ENCODE results near the gene DEFB121. TPM values are rescaled to one million over a fixed set of nuclear protein-coding genes. Genes with fewer than 3 reads are reported as not detected.
"Not testable (repeated sequence)": the region's sequence is repeated elsewhere in the genome, so short reads cannot be mapped to it uniquely, and the experiment has no call there.

The DEFB121 gene
- total RNA-seq, 3 donors from 2014 or later: not detected

DNA sequence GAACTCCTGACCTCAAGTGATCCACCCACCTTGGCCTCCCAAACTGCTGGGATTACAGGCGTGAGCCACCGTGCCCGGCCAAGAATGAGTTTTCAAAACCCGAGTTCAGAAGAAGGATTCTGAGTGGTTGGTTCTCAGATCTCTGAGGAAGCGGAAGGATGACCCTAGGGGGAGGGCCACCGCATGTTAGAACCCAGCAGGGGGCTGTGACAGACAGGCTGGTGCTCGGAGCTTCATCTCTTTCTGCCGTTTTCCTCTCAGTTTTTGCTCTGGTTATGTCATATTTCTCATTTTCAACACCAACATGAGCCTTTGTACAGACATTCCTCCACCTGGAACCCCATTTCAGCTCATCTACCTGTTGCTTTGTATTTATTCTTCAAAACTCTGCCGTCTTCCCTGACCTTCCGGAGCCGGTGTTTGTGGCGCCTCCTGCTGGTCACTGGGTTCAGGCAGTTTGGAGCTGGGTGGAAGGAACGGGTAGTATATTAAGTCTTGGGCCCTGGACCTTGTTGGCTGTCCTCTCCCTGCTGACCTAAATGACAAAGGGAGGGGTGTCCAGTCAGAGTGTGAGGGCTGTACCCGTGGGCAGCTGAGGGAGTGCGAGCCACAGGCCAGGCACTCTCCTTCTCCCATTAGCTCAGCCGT, 34.1 kb upstream of the DEFB121 start, which contains the start of gene DEFB123:
DEFB123 (plus strand) TSS at position 621 of the 648 bp plus-strand sequence. CDS start 67 bp downstream, outside the sequence.
- no peak for DNase-seq
- ATAC-seq: no peak
- H3K36me3 ChIP-seq (ENCODE audit: low read depth): no peaks in the 10 kb centered on the region
- TF ChIP-seq, protein P1, sequence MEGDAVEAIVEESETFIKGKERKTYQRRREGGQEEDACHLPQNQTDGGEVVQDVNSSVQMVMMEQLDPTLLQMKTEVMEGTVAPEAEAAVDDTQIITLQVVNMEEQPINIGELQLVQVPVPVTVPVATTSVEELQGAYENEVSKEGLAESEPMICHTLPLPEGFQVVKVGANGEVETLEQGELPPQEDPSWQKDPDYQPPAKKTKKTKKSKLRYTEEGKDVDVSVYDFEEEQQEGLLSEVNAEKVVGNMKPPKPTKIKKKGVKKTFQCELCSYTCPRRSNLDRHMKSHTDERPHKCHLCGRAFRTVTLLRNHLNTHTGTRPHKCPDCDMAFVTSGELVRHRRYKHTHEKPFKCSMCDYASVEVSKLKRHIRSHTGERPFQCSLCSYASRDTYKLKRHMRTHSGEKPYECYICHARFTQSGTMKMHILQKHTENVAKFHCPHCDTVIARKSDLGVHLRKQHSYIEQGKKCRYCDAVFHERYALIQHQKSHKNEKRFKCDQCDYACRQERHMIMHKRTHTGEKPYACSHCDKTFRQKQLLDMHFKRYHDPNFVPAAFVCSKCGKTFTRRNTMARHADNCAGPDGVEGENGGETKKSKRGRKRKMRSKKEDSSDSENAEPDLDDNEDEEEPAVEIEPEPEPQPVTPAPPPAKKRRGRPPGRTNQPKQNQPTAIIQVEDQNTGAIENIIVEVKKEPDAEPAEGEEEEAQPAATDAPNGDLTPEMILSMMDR (IDR thresholded peaks at IDR 0.05): no peak
- intact Hi-C loops (cut with DNase I, micrococcal nuclease): no loop called here
- H3K9me3 ChIP-seq: no peaks in the 10 kb centered on the region
- H3K4me1 ChIP-seq (ENCODE audit: low read depth): no peaks in the 10 kb centered on the region
- no peak within 1 kb of the TSS for H3K4me3 ChIP-seq

DNA sequence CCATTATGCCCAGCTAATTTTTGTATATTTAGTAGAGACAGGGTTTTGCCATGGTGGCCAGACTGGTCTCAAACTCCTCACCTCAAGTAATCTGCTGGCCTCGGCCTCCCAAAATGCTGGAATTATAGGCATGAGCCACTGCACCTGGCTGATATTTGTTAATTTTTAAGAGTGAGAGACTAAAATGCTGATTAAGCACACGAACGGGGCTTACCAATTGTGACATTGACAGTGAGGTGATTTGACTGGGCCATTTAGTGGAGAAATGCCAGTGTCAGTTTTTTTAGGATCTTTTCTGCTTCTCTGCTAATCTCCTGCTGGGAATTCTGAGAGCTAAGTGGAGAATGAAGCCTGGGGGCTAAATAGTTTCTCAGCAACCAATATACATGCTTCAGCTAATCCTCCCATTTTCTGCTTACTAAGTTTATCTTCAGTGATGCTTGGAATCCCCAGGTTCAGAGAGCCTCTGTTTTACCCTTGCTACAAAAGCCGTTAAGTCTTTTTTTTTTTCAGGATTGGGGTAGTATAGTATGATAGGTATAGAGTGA, 24.6 kb upstream of the DEFB121 start:
- intact Hi-C loops (cut with DNase I, micrococcal nuclease): no loop called here
- no peaks in the 10 kb centered on the region for H3K36me3 ChIP-seq (ENCODE audit: low read depth)
- no peak overlapping the region for H3K4me3 ChIP-seq
- no peaks in the 10 kb centered on the region for H3K4me1 ChIP-seq (ENCODE audit: low read depth)
- TF ChIP-seq, protein P1 (IDR thresholded peaks at IDR 0.05): no peak
- no peak for ATAC-seq
- no peak for DNase-seq
- H3K9me3 ChIP-seq: no peaks in the 10 kb centered on the region

DNA sequence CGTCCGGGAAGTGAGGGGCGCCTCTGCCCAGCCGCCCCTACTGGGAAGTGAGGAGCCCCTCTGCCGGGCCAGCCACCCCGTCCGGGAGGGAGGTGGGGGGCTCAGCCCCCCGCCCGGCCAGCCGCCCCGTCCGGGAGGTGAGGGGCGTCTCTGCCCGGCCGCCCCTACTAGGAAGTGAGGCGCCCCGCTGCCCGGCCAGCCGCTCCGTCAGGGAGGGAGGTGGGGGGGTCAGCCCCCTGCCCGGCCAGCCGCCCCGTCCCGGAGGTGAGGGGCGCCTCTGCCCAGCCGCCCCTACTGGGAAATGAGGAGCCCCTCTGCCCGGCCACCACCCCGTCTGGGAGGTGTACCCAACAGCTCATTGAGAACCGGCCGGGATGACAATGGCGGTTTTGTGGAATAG, 21.6 kb upstream of the DEFB121 start:
- H3K9me3 ChIP-seq; H3K36me3 ChIP-seq (ENCODE audit: low read depth); ATAC-seq; H3K4me1 ChIP-seq (ENCODE audit: low read depth); DNase-seq; intact Hi-C loops (cut with DNase I, micrococcal nuclease); H3K4me3 ChIP-seq: not testable (repeated sequence)

DNA sequence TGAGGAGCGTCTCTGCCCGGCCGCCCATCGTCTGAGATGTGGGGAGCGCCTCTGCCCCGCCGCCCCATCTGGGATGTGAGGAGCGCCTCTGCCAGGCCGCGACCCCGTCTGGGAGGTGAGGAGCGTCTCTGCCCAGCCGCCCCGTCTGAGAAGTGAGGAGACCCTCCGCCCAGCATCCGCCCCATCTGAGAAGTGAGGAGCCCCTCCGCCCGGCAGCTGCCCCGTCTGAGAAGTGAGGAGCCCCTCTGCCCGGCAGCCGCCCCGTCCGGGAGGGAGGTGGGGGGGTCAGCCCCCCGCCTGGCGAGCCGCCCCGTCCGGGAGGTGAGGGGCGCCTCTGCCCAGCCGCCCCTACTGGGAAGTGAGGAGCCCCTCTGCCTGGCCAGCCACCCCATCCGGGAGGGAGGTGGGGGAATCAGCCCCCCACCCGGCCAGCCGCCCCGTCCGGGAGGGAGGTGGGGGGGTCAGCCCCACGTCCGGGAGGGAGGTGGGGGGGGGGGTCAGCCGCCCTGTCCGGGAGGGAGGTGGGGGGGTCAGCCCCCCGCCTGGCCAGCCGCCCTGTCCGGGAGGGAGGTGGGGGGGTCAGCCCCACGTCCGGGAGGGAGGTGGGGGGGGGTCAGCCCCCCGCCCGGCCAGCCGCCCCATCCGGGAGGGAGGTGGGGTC, 21.0 kb upstream of the DEFB121 start:
- ATAC-seq; DNase-seq; H3K4me3 ChIP-seq; H3K36me3 ChIP-seq (ENCODE audit: low read depth); H3K9me3 ChIP-seq; H3K4me1 ChIP-seq (ENCODE audit: low read depth); intact Hi-C loops (cut with DNase I, micrococcal nuclease): not testable (repeated sequence)

DNA sequence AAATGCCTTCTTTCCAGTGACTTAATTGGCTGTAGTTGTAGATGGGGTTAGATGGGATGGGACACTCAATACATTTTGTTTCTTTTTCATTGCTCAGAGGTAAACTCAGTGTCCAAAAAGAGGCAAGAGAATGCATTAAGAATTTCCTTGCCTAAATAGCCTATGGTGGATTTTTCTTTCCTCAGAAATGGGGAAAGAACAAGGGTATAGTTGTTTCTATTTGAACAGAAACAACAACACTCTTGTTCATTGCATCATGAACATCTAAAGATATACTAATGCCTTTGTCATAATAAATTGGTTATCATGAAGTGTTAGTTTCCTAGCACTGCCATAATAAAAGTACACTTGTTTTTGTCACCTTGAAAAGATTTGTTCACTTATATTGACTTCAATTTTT, 19.8 kb upstream of the DEFB121 start:
- intact Hi-C loops (cut with DNase I, micrococcal nuclease): no loop called here
- Histone ChIP-seq H3K4me1 (ENCODE audit: low read depth) (no peaks in the 10 kb centered on the region), H3K4me3 (no peak overlapping the region), H3K36me3 (ENCODE audit: low read depth) (no peaks in the 10 kb centered on the region), H3K9me3 (no peaks in the 10 kb centered on the region)
- no peak for DNase-seq
- ATAC-seq: no peak
- TF ChIP-seq, protein P1 (IDR thresholded peaks at IDR 0.05): no peak

DNA sequence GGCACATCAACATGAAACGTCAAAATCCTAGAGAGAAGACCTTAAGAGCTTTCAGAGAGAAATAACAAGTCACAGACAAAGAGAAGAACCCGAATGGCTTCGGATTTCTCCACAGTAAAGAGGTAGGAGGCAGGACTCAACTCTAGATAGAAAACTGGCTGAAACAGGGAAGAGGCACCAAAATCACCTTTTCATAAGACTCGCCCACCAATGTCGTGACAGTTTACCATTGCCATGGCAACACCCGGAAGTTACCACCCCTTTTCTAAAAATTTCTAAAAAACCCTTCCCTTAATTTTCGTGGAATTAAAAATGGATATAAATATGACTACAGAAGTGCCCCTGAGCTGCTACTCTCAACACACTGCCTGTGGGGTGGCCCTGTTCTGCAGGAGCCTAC, 12.3 kb upstream of the DEFB121 start:
- no peaks in the 10 kb centered on the region for H3K9me3 ChIP-seq
- no peak for ATAC-seq
- no peak overlapping the region for H3K4me3 ChIP-seq
- H3K36me3 ChIP-seq (ENCODE audit: low read depth): no peaks in the 10 kb centered on the region
- no peaks in the 10 kb centered on the region for H3K4me1 ChIP-seq (ENCODE audit: low read depth)
- intact Hi-C loops (cut with DNase I, micrococcal nuclease): no loop called here
- DNase-seq: no peak
- TF ChIP-seq, protein P1 (IDR thresholded peaks at IDR 0.05): no peak

Measured in mucosa of descending colon (tissue), 3 donors.